PC-3 (cell line): ENCODE measurements around the gene PLIN1.

Experiments used
- CTCF ChIP-seq: fragments of 300-600 bp; sonication (generic); conservative IDR thresholded peaks from 2 replicates; pipeline ENCODE4 v1.5.1; 2017; ENCODE audit warnings: antibody characterized with exemption, low read depth, mild to moderate bottlenecking, low read length
- EZH2 ChIP-seq: fragments of 300-600 bp; sonication (generic); IDR thresholded peaks from one replicate; pipeline ENCODE4 v1.6.1; 2017; ENCODE audit warnings: antibody characterized with exemption, mild to moderate bottlenecking, low read length; ENCODE audit not compliant: unreplicated experiment

GRCh38 chr15:89695198-89695597 is 16.0 kb upstream of the PLIN1 start:
- TF ChIP-seq CTCF, result no peak
- TF ChIP-seq EZH2, result no peak
